Transverse colon (tissue), 4 donors: Measurements from ENCODE around the gene SLC16A12. TPM values are rescaled to one million over a fixed set of nuclear protein-coding genes. Genes with fewer than 3 reads are reported as not detected.

ENCODE experiments used
- DNase-seq: peaks from one replicate; pipeline ENCODE4 v3.0.0-alpha.2; 2019
- H3K27ac ChIP-seq, 4 donors: fragments of 200-600 bp; sonication (generic); 2 replicates each; pipeline ENCODE4 v1.5.1; 2016 to 2018; ENCODE audit warnings: inconsistent platforms in 4 of 4
- H3K27me3 ChIP-seq: fragments of 200-600 bp; sonication (generic); 2 replicates; pipeline ENCODE4 v1.5.1; 2017; ENCODE audit warnings: inconsistent platforms
- H3K36me3 ChIP-seq, 4 donors: fragments of 200-600 bp; sonication (generic); 2 replicates each; pipeline ENCODE4 v1.5.1; 2017 to 2019; ENCODE audit warnings: inconsistent platforms in 4 of 4
- H3K4me1 ChIP-seq, 4 donors: fragments of 200-600 bp; sonication (generic); 2 replicates each; pipeline ENCODE4 v1.5.1; 2017 to 2020; ENCODE audit warnings: inconsistent platforms in 4 of 4
- H3K4me3 ChIP-seq, 4 donors: fragments of 200-600 bp; sonication (generic); 1 replicate in 1 of 4; 2 replicates in 3 of 4; pipeline versions ENCODE4 v1.5.1 to v1.6.1; 2017 to 2019; ENCODE audit warnings: inconsistent platforms in 4 of 4
- H3K9me3 ChIP-seq, 2 donors: fragments of 200-600 bp; sonication (generic); 2 replicates each; pipeline ENCODE4 v1.5.1; 2017 to 2019; ENCODE audit warnings: inconsistent platforms in 2 of 2
- CTCF ChIP-seq, 5 experiments: fragments of 200-600 bp in 3 of 5; fragments of 450-650 bp in 2 of 5; sonication (generic) in 3 of 5; IDR thresholded peaks; 1 replicate in 2 of 5; 2 replicates in 3 of 5; pipeline ENCODE4 v1.5.1; 2016 to 2017; ENCODE audit warnings: antibody characterized with exemption in 5 of 5, inconsistent platforms in 3 of 5, mild to moderate bottlenecking in 2 of 5, moderate library complexity in 1 of 5
- EP300 ChIP-seq: sonication (generic); formaldehyde crosslinking; IDR thresholded peaks from one replicate; pipeline ENCODE4 v1.6.1; 2017; ENCODE audit warnings: antibody characterized with exemption, low read depth
- POLR2A ChIP-seq: fragments of 450-650 bp; IDR thresholded peaks from one replicate; pipeline ENCODE4 v1.6.1; 2016; ENCODE audit warnings: antibody characterized with exemption, mild to moderate bottlenecking, moderate library complexity
- POLR2AphosphoS5 ChIP-seq, 3 donors: sonication (generic); formaldehyde crosslinking; IDR thresholded peaks; one replicate each; pipeline ENCODE4 v1.6.1; 2016; ENCODE audit warnings: antibody characterized with exemption in 3 of 3
- WGBS, 2 donors: methylation state at CpG; one replicate each; pipeline ENCODE4 v1.1.5; 2018; ENCODE audit warnings: low coverage in 1 of 2; 5-methylcytosine and 5-hydroxymethylcytosine counted together
- in situ Hi-C, 4 donors: fragments of 200-750 bp; cut with MboI; loops; one replicate each; pipeline versions ENCODE4 v1.15.0 to v1.15.1; 2017; ENCODE audit warnings: low sequenced_read_pairs in 3 of 4, low pct_ligation_motif_present in 1 of 4, low pct_unique_long_range_greater_than_20kb in 1 of 4
- intact Hi-C: fragments of 100-400 bp; cut with DNase I; formaldehyde crosslinking; loops from one replicate; pipeline ENCODE4 v1.15.1; 2023; ENCODE audit warnings: low total_unique reads
- total RNA-seq, 4 donors: library from RNA; depleted of rRNA; stranded (reverse); fragments of >200 nt; gene quantifications; one replicate each; pipeline ENCODE4 v1.1.0, GENCODE V29; 2016

SLC16A12 gene
- total RNA-seq, 4 donors from 2014 or later = 0.27 to 7.6 (median 0.48) TPM; not detected in 1

GRCh38 chr10:89518876-89519842 is 16.2 kb downstream of the SLC16A12 start:
- no peak for DNase-seq
- TF ChIP-seq EP300 (no peak), CTCF (IDR thresholded peaks at IDR 0.05) (no peak), POLR2A (no peak), POLR2AphosphoS5 (IDR thresholded peaks at IDR 0.05) (no peak)
- H3K4me3 ChIP-seq = no peak overlapping the region
- in situ Hi-C loops = no loop called here
- H3K4me1 ChIP-seq = peaks cover 0 to 10% (median 0%) of the 10 kb centered on the region in 4 donors
- WGBS, 2 donors = 70 to 79% methylated on average over 10 to 12 of the region's 12 CpGs
- no peaks in the 10 kb centered on the region for H3K9me3 ChIP-seq
- H3K27me3 ChIP-seq = no peaks in the 10 kb centered on the region
- intact Hi-C loops = no loop called here
- peak overlapping the region; percentile 8 to 32 (median 28) for H3K27ac ChIP-seq
- no peaks in the 10 kb centered on the region for H3K36me3 ChIP-seq

GRCh38 chr10:89518108-89518507 is 17.3 kb downstream of the SLC16A12 start:
- H3K4me1 ChIP-seq = peaks cover 0 to 10% (median 0%) of the 10 kb centered on the region in 4 donors
- 67 to 92% methylated on average over 2 to 3 of the region's 3 CpGs for WGBS, 2 donors
- H3K36me3 ChIP-seq = no peaks in the 10 kb centered on the region
- TF ChIP-seq CTCF (IDR thresholded peaks at IDR 0.05) = no peak
- TF ChIP-seq POLR2A = no peak
- TF ChIP-seq POLR2AphosphoS5 (IDR thresholded peaks at IDR 0.05) = no peak
- no peak for TF ChIP-seq EP300
- H3K27ac ChIP-seq = peak overlapping the region in 3 of 4 donors; percentile 10 to 46 (median 25)
- in situ Hi-C loops = no loop called here
- H3K4me3 ChIP-seq = no peak overlapping the region
- intact Hi-C loops = no loop called here
- H3K27me3 ChIP-seq = no peaks in the 10 kb centered on the region
- no peaks in the 10 kb centered on the region for H3K9me3 ChIP-seq
- DNase-seq = no peak

- peaks cover 0 to 10% (median 0%) of the 10 kb centered on the region in 4 donors for H3K4me1 ChIP-seq
- H3K4me3 ChIP-seq = no peak overlapping the region
- DNase-seq = peak; percentile 42
- peak overlapping the region; percentile 24 to 63 (median 54) for H3K27ac ChIP-seq
- intact Hi-C loops (no loop called here), in situ Hi-C loops (no loop called here)
- 37 to 42% methylated on average over 4 to 7 of the region's 7 CpGs for WGBS, 2 donors
- H3K9me3 ChIP-seq = no peaks in the 10 kb centered on the region
- H3K36me3 ChIP-seq = no peaks in the 10 kb centered on the region
- TF ChIP-seq EP300 (no peak), CTCF (IDR thresholded peaks at IDR 0.05) (no peak), POLR2AphosphoS5 (IDR thresholded peaks at IDR 0.05) (peak in 2 of 3 donors; percentile 13 to 18), POLR2A (no peak)
- no peaks in the 10 kb centered on the region for H3K27me3 ChIP-seq
These were observed 19.1 kb downstream of the SLC16A12 start for GRCh38 chr10:89516149-89516832.
